ENCODE measurements around the gene INSYN1. TPM values are rescaled to one million over a fixed set of nuclear protein-coding genes. Genes with fewer than 3 reads are reported as not detected.

The INSYN1 gene
- total and polyA plus RNA-seq, 10 of the 15 experiments (the other 5 are each of a cell fraction or from before 2014, with no cell fraction given), result not detected

DNA sequence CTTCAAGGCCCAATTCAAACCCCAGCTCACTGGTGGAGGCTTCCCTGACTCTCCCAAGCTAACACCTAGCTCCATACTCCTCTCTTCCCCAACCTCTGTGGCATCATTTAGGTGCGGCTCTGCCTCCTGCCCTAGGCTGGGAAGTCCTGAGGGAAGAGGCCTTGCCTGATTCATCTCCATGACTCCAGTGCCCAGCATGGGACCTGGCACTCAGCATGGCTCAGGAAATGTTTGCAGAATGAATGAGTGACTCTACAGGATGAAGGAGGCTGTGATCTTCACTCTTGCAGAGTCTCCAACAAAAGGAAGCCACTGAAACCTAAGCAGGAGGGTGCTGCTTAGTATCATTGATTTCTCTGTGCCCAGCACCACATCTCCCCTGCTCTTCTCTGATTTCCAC lies 34.5 kb upstream of the INSYN1 start (continued):
- TF ChIP-seq, protein P1, sequence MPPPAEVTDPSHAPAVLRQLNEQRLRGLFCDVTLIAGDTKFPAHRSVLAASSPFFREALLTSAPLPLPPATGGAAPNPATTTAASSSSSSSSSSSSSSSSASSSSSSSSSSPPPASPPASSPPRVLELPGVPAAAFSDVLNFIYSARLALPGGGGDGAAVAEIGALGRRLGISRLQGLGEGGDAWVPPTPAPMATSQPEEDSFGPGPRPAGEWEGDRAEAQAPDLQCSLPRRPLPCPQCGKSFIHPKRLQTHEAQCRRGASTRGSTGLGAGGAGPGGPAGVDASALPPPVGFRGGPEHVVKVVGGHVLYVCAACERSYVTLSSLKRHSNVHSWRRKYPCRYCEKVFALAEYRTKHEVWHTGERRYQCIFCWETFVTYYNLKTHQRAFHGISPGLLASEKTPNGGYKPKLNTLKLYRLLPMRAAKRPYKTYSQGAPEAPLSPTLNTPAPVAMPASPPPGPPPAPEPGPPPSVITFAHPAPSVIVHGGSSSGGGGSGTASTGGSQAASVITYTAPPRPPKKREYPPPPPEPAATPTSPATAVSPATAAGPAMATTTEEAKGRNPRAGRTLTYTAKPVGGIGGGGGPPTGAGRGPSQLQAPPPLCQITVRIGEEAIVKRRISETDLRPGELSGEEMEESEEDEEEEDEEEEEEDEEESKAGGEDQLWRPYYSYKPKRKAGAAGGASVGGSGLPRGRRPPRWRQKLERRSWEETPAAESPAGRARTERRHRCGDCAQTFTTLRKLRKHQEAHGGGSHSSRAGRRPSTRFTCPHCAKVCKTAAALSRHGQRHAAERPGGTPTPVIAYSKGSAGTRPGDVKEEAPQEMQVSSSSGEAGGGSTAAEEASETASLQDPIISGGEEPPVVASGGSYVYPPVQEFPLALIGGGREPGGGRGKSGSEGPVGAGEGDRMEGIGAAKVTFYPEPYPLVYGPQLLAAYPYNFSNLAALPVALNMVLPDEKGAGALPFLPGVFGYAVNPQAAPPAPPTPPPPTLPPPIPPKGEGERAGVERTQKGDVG (CRISPR knock-in tag; IDR thresholded peaks at IDR 0.05), result no peak
- TF ChIP-seq SP1 (IDR thresholded peaks at IDR 0.05; ENCODE audit: low read depth, low read length), result no peak
- no peak for TF ChIP-seq RCOR1 (conservative IDR thresholded peaks at IDR 0.05; ENCODE audit: low read depth, low read length)
- TF ChIP-seq SMAD1 (IDR thresholded peaks at IDR 0.05; ENCODE audit: low read depth, partially characterized antibody), result no peak
- TF ChIP-seq EZH2 (IDR thresholded peaks at IDR 0.05; ENCODE audit: borderline replicate concordance, control insufficient read depth, low read depth, low read length), result no peak

DNA sequence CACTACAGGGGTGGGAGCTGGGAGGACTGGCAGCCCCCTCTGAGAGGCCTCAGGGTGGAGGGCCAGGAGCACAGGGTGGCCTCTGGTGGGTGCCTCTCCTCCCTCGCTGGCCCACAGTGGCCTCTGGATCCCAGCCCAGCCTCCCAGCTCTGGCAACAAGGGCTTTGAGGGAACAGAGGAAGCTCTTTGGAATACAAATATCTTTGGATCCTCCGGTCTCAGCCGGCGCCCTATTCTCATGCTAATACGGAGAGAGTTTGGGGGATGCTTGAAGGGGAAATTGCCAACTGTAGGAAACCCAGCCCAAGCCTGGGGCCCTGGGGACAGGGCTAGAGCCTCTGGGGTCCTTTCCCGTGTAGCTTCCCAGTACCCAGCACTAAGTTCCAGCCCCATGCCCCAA lies 33.4 kb upstream of the INSYN1 start:
- Histone ChIP-seq H3K36me3 (ENCODE audit: control insufficient read depth in 2 of 2, insufficient read depth in 2 of 2, low read length in 1 of 2) (no peaks in the 10 kb centered on the region), H3K9me3 (replicated peaks; ENCODE audit: control insufficient read depth, insufficient read depth, low read length) (no peaks in the 10 kb centered on the region), H3K9ac (ENCODE audit: control insufficient read depth, insufficient read depth, low read length) (no peak overlapping the region), H3K27me3 (replicated peaks in 1 of 2; ENCODE audit: control insufficient read depth in 2 of 2, insufficient read depth in 2 of 2, low read length in 1 of 2) (peaks cover 0 to 3% of the 10 kb centered on the region in 2 experiments; a peak in 2 of 4 replicates), H3K4me3 (no peak overlapping the region), H3K79me2 (ENCODE audit: control insufficient read depth, insufficient read depth, low read length) (no peaks in the 10 kb centered on the region), H4K20me1 (ENCODE audit: control insufficient read depth, insufficient read depth) (no peaks in the 10 kb centered on the region), H3K27ac (ENCODE audit: control insufficient read depth, insufficient read depth) (no peak overlapping the region), H2AFZ (ENCODE audit: control insufficient read depth, low read depth, low read length) (no peak overlapping the region), H3K4me1 (ENCODE audit: control insufficient read depth, insufficient read depth, low read length) (no peaks in the 10 kb centered on the region), H3K4me2 (ENCODE audit: control insufficient read depth, insufficient read depth) (no peak overlapping the region)
- CTCF ChIA-PET, result no interaction called here
- SMC1A ChIA-PET (ENCODE audit: uncharacterized antibody, unreplicated experiment), result no interaction called here
- DNase-seq (ENCODE audit: low read depth, low spot score) (no peak), ATAC-seq (no peak), FAIRE-seq (no peak)
- RAD21 ChIA-PET (ENCODE audit: unreplicated experiment), result no interaction called here
- POLR2A ChIA-PET, result no interaction called here
- intact Hi-C loops (cut with micrococcal nuclease; ENCODE audit: unreplicated experiment) (no loop called here), in situ Hi-C loops (cut with MboI) (no loop called here)
- no peak for TF ChIP-seq ZNF384 (IDR thresholded peaks at IDR 0.05; ENCODE audit: borderline replicate concordance, low read depth, low read length)
- TF ChIP-seq FOXM1 (IDR thresholded peaks at IDR 0.05; ENCODE audit: low read depth, low read length), result no peak
- no peak for TF ChIP-seq ZNF24 (IDR thresholded peaks at IDR 0.05)
- TF ChIP-seq, protein P2, sequence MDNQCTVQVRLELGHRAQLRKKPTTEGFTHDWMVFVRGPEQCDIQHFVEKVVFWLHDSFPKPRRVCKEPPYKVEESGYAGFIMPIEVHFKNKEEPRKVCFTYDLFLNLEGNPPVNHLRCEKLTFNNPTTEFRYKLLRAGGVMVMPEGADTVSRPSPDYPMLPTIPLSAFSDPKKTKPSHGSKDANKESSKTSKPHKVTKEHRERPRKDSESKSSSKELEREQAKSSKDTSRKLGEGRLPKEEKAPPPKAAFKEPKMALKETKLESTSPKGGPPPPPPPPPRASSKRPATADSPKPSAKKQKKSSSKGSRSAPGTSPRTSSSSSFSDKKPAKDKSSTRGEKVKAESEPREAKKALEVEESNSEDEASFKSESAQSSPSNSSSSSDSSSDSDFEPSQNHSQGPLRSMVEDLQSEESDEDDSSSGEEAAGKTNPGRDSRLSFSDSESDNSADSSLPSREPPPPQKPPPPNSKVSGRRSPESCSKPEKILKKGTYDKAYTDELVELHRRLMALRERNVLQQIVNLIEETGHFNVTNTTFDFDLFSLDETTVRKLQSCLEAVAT (IDR thresholded peaks at IDR 0.05), result no peak
- no peak for TF ChIP-seq EGR1 (IDR thresholded peaks at IDR 0.05; ENCODE audit: borderline replicate concordance in 1 of 2, low read depth in 2 of 2, low read length in 2 of 2)
- TF ChIP-seq SMAD5 (IDR thresholded peaks at IDR 0.05; ENCODE audit: low read depth), result no peak
- no peak for TF ChIP-seq BMI1 (IDR thresholded peaks at IDR 0.05; ENCODE audit: borderline replicate concordance)
- 54% methylated on average over 6 of the region's 6 CpGs for WGBS (ENCODE audit: insufficient coverage, insufficient replicate concordance, low lambda C conversion rate, missing lambda C conversion rate)
- no TSS peak for BruUV-seq (replicated peaks)

Data from GM12878 (cell line).